GM12865 (cell line): ENCODE data around the gene PFDN2.

Experiments
- DNase-seq: peaks from one replicate; pipeline ENCODE4 v3.0.0; 2010; ENCODE audit warnings: low read depth
- H3K4me3 ChIP-seq: 2 replicates; pipeline ENCODE4 v1.5.1; 2011; ENCODE audit warnings: mild to moderate bottlenecking, low read depth, low read length, control low read depth
- TF ChIP-seq, protein P1 (sequence below): IDR thresholded peaks from 2 replicates; pipeline ENCODE4 v1.5.1; 2011; ENCODE audit warnings: low read length, control low read depth, low read depth, inconsistent platforms; ENCODE audit not compliant: insufficient read depth; ENCODE audit errors: missing control alignments

PFDN2 gene

DNA sequence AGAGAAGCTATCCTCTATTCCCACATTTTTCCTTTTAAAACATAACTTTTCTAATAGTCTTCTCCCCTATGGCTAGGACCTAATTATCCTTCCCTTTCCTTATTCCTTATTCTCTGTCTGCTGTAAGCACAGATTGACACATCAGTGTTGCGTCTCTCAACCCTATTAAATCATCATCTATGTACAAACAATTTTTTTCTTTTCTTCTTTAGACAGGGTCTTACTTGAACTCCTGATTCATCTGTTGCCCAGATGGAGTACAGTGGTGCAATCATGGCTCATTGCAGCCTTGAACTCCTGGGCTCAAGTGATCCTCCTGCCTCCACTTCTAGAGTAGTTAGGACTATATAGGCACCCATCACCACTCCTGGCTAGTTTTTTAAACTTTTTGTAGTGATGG, 11.4 kb downstream of the PFDN2 start:
- TF ChIP-seq, protein P1, sequence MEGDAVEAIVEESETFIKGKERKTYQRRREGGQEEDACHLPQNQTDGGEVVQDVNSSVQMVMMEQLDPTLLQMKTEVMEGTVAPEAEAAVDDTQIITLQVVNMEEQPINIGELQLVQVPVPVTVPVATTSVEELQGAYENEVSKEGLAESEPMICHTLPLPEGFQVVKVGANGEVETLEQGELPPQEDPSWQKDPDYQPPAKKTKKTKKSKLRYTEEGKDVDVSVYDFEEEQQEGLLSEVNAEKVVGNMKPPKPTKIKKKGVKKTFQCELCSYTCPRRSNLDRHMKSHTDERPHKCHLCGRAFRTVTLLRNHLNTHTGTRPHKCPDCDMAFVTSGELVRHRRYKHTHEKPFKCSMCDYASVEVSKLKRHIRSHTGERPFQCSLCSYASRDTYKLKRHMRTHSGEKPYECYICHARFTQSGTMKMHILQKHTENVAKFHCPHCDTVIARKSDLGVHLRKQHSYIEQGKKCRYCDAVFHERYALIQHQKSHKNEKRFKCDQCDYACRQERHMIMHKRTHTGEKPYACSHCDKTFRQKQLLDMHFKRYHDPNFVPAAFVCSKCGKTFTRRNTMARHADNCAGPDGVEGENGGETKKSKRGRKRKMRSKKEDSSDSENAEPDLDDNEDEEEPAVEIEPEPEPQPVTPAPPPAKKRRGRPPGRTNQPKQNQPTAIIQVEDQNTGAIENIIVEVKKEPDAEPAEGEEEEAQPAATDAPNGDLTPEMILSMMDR: no peak
- no peak for DNase-seq
- no peak overlapping the region for H3K4me3 ChIP-seq

DNA sequence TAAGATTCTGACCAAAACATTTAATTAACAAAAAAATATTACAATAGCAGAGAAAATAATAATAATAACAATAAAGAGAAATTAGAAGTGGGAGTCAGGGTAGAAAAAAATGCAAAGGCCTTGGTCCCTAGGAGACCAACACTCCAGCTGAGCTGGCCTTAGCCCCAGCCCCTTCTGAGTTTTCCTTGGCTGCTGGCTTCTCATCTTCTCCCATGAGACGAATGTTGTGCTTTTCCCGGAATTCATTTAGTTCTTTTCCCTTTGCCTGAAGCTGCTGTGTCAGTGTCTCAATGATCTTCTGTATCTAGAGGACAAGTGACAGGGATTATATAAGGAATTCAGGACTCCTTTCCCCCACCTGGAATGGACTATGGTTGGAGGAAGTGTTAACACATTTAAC, 17.3 kb downstream of the PFDN2 start:
- no peak for DNase-seq

DNA sequence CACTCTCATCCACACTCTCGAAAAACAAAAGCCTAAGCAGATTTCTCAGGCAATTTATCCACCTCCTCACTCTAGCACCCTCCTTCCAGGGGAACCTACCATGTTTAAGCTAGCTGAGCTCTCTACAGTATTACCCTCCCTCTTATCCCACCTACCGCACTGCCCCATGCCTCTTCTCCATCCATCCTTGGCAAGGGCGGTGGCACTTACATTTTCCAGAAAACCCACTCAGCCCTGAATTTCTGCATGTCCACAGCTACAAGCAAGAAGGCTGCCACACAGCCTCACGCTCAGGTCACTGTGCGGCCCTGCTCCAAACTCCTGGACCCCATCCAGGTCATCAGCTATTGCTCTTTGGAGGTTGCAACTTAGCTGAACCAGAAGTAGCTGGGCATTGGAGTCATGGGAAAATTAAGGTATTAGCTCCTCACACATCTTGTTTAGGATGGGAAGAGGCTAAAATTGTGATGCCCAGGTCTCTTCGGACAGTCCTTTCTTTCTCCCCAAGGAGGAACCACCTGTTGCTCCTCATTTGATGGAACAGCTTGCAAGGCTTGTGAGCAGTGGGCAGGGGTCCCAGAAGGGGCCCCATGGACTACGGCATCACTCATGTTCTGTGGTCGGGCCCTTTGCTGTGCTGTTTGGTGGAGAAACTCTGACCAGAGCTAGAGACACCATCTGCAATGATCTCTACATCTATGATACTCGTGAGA, 18.6 kb downstream of the PFDN2 start:
- TF ChIP-seq, protein P1: no peak
- no peak for DNase-seq
- H3K4me3 ChIP-seq: peak overlapping the region; percentile 68

More for the DNA sequence above, 17.3 kb downstream of the PFDN2 start:
- no peak overlapping the region for H3K4me3 ChIP-seq
- TF ChIP-seq, protein P1: no peak

DNA sequence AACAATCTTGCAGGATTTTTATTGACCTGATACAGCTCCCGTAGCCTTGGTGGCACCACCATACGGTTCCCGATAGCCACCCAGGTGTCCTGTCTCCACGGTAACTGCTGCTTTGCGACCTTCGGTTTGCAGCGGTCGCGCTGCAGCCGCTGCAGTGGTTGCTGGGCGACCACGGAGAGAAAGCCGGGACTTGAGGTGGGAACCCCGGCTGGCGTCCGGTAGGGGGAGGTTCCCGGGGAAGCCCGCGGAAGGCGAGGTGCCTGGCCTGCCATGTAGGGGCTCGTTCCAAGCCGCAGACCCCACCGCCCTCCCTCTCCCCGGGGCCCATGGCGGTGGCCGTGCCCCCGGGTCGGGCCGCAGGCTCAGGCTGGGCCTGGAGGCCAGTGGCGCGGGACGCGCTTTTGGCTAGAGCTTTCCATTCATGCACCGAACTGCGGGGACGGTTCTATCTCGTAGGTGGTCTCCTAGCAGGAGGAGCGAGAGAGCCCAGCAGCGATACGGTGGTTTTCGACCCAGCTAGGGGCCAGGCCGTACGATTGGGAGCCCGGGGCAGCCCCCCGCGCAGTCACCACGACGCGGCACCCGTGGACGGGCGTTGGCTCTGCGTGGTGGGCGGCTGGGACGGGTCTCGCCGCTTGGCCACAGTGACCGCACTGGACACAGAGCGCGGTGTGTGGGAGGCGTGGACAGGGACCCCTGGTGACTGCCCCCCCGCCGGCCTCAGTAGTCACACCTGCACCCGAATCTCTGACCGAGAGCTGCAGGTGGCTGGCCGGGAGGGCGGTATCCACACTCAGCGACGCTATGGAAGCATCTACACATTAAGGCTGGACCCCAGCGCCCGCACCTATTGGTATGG, 19.4 kb downstream of the PFDN2 start, which contains the start of gene KLHDC9:
Gene KLHDC9, plus strand, starts transcription at position 152 of the 859 bp plus-strand sequence. Its CDS starts 175 bp downstream, at position 327.
- TF ChIP-seq, protein P1: peak; percentile 17
- DNase-seq: peak; percentile 98
- peak within 1 kb of the TSS; percentile 68 for H3K4me3 ChIP-seq

DNA sequence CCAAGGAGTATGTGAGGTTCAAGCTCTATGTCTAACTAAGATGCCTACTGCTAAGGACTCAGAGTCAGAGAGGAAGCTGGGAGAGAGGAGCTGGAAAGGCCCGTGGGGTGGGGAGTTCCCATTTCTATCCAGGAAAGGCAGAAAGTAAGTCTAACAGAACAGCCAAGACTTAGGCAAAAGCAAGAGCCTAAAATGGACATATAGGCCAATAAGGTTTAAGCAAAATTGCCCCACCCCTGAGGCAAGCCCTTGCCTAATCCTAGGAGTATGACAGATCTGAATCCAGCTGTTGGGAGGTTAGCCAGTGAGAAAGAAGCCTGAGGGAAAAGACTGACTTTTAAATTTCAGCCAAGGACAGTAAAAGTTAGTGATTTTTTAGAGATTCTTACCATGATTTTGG, 21.3 kb downstream of the PFDN2 start:
- TF ChIP-seq, protein P1: no peak
- peak; percentile 34 for DNase-seq
- H3K4me3 ChIP-seq: no peak overlapping the region

DNA sequence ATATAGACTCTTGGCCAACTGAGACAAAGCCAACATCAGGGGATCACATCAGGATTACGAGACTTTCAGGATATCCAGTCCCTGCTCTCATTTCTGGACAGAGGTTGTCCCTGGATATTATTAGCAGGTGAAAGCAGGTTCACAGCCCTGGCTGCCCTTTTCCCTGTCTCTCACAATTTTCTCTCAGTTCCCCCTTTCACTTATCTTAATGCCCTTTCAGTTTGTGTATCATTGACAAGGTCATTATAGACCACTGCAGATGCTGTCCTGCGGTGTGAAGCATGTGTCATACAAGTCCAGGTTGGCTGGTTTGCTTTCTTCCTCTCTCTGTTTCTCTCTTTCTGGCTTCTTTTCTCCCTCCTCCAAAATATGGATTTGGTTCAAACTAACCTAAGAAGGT, 21.8 kb downstream of the PFDN2 start:
- H3K4me3 ChIP-seq: no peak overlapping the region
- TF ChIP-seq, protein P1: no peak
- peak; percentile 82 for DNase-seq
